ENCODE results near the gene CCDC24.

The CCDC24 gene

DNA sequence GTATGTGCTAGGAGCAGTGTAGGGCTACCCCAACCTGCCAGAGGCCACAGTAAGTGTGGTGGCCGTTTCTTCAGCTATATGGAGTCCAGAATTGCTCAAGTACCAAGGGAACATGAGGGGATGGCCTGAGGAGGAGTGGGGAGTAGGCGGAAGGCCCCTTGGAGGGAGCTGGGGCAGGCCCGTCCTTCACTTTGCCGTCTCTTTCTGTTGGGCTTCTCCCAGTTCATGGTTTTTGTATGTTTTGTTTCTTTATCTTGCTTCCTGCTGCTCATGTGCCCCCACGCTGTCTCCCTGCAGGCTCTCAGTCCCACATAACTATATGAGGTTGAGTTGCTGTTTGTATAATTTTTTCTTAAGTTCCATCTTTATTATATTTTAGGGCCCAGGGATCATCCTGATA is 27.5 kb upstream of the CCDC24 start:
- DNase-seq = no peak

DNA sequence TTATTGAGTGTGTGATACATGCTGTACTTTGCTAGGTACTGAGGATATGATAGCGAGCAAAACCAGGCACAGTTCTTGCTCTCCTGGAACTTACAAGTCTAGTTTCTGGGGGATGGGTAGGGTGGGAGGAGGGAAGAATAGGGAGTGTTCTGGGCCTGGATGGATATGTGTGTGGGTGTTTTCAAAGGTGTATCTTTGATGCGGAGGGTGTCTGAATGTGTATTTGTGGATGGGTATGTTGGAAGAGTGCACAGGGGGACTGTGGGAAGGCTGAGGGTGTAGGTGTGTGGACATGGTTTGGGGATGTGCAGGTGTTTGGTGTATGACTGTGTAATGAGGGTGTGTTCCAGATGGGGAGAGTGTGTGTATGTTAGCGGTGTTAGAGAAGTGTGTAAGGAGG is 26.1 kb upstream of the CCDC24 start:
- no peak for DNase-seq

DNA sequence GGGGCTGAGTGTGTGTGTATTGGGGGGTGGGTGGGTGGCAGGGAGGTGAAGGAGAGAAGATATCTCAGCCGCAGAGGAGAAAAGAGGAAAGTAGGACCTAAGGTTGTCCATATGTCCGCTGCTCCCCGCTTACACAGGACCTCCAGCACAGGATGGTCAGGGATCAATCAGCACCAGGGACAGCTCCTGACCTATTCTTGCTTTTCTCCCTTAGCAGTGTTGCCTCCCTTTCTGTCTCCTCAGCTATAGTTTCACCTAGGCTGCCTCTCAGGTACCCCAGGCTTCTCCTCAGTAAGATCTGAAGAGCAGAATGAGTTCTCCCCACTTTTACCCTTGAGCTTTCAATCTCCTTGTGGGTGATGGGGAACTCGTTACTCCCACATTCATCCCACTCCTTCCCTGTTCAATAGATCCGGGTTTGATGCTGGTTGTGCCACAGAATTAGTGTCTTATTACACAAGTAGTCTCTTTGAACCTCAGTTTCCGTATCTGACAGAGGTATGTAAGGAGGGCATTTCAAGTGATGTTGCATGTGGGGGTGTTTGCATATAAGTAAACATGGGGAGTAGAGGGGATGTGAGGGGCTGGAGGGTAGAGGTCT is 23.0 kb upstream of the CCDC24 start:
- no peak for DNase-seq

DNA sequence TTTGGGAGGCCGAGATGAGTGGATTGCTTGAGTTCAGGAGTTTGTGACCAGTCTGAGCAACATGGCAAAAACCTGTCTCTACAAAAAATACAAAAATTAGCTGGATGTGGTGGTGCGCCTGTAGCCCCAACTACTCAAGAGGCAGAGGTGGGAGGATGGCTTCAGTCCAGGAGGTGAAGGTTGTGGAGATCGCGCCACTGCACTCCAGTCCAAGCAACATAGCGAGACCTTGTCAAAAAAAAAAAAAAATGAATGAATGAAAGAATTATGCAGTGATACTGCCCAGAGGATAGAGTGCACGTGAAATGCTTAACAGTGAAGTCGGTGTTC is 22.0 kb upstream of the CCDC24 start:
- DNase-seq = no peak

DNA sequence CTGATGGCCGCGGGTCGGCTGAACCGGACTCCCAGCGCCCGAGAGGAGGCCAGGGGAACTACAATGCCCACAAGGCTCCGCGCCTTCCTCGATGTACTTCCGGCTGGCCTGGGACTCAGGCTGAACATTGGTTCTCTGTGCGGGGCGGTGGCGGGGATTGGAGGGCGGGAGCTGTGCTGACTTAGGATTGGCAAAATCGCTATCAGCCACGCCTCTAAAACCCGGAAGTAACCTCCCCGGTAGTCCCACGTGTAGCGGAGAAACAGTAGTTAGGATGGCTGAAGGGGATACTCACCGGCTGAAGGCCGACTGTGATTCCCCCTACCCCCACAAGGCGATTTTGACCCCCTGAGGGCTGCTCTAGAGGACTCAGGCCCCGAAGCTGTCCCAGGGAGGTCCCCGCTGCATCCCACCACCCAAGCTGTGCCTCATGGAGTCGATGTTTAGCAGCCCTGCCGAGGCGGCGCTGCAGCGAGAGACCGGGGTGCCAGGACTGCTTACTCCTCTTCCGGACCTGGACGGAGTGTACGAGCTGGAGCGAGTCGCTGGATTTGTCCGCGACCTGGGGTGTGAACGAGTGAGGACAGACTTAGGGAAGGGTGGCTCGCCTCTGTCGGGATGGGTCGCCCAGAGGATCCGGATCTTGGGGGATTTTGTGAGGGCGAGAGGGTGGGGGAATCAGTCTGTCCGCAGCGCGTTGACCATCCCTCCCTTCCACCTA is 21.5 kb upstream of the CCDC24 start, which contains the start of gene DPH2:
TSS of gene DPH2 (plus strand) at position 265 of the 721 bp plus-strand sequence. CDS start at position 431, 166 bp downstream.
- peak; percentile 77 to 91 (median 86) for DNase-seq

DNA sequence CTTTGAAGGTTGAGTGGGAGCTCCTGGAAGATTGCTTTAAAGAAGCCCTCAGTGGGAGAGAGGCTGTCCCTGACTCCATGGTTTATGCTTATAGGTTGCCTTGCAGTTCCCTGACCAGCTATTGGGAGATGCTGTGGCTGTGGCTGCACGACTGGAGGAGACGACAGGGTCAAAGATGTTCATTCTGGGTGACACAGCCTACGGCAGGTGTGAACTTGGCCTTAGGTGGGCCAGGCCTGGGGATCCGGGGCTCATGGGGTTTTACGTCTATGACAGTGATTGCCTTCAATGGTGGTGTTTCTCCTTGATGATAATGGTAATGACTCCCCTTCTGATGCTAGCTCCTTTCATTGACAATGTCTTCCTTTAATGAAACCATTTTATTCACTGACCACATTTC is 20.9 kb upstream of the CCDC24 start:
- DNase-seq = no peak

DNA sequence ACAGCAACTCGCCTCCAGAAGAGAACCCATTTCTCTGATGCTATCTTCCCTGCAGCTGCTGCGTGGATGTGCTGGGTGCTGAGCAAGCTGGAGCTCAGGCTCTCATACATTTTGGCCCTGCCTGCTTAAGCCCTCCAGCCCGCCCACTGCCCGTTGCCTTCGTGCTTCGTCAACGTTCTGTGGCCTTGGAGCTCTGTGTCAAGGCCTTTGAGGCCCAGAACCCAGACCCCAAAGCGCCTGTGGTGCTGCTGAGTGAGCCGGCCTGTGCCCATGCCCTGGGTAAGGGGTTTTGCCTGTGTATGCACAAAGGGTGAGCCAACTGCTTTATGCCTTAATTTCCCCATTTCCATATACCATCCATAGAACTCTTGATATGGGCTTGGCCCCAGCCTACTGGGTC is 20.5 kb upstream of the CCDC24 start:
- no peak for DNase-seq

DNA sequence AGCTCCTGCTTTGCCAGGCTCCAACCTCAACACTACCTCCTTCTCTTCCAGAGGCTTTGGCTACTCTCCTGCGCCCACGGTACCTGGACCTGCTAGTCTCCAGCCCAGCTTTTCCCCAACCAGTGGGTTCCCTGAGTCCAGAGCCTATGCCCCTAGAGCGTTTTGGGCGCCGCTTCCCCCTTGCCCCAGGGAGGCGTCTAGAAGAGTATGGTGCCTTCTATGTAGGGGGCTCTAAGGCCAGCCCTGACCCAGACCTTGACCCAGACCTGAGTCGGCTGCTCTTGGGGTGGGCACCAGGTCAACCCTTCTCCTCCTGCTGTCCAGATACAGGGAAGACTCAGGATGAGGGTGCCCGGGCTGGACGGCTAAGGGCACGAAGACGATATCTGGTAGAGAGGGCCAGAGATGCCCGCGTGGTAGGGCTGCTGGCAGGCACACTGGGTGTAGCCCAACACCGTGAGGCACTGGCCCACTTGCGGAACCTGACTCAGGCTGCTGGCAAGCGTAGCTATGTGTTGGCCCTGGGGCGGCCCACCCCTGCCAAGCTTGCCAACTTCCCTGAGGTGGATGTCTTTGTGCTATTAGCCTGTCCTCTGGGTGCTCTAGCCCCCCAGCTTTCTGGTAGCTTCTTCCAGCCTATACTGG is 19.9 kb upstream of the CCDC24 start:
- DNase-seq = no peak

DNA sequence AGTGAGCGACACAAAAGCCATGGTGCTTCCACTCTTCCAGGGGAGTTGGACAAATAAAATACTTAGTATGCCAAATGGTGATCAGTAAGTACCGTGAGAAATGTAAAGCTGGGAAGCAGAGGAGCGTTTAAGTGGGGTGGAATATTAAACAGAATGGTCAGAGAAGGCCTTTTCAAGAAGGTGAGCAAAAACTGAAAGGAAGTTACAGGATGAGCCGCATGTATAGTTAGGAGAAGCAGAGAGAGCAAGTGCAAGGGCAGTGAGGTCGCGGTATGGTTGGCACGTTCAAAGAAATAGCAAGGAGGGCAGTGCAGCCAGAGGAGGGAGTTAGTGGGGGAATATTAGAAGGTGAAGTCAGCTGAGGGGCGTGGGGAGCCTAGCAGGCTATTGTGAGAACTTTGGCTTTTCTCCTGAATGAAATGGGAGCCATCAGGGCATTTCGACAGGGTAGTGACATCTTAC is 17.4 kb upstream of the CCDC24 start:
- no peak for DNase-seq

DNA sequence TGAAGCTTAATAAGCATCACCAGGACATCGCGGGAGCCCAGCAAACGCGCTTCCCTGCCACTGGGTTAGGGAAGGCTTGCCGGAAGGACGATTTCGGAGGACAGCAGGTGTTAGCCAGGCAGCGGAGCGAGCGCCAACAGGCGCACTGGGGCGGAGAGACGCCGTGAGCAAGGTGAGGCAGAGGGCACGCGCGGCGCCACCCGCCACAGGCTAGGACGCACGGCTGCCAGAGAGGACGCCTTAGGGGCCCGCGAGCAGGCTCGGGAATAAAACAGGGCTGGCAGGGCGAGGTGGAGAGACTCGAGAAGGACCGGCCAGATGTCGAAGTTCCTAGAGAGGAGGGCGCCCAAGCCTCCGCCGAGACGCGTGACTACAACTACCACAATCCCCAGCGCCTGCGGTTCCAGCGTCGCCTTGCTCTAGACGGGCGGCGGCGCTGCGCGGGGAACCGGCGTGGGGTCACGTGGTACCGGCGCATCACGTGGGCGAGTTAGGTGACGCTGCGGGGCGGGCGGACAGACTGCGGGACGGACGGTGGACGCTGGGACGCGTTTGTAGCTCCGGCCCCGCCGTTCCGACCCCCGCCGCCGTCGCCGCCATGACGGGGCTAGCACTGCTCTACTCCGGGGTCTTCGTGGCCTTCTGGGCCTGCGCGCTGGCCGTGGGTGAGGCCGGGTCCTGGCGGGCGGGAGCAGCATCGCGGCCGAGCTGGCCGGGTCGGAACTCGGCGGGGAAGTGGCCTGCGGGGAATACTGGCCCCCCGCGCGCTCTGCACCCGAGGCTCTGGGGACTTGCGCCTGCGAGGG is 16.8 kb upstream of the CCDC24 start, which contains the start of gene ATP6V0B:
TSS of gene ATP6V0B (plus strand) at position 518 of the 806 bp plus-strand sequence. CDS start at position 599, 81 bp downstream.
- peak; percentile 82 to 91 (median 87) for DNase-seq

DNA sequence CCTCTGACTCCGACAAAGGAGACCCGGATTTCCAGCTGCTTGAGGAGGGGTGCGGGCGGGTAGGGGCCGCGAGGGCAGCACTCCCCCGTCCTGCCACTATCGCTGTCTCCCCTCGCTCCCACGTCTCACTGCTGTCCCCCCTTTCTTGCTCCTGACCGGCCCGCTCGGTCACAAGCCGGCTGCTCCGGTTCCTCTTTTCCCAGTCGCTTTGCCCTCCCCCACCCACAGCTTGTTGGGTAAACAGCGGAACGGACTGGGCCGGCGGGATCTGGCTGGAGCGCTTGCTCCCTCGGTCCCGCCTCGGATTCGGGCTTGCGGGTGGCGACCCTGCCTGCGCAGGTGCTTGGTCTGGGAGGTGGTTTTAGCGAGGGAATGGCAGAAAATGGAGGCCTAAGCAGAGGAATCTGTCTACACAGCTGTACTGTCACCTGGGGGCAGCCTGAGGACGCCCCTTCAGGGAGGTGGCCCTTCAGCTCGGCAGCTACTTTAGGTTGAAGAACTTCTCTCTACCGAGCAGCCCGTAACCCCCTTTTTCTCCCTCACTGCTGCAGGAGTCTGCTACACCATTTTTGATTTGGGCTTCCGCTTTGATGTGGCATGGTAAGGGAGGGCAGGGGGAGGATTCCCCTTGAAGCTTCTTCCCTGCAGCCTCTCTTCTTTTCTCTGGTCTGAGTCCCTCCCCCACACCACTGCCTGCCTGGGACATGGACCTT is 16.0 kb upstream of the CCDC24 start:
- peak in 1 of 4 experiments; percentile 26 for DNase-seq

DNA sequence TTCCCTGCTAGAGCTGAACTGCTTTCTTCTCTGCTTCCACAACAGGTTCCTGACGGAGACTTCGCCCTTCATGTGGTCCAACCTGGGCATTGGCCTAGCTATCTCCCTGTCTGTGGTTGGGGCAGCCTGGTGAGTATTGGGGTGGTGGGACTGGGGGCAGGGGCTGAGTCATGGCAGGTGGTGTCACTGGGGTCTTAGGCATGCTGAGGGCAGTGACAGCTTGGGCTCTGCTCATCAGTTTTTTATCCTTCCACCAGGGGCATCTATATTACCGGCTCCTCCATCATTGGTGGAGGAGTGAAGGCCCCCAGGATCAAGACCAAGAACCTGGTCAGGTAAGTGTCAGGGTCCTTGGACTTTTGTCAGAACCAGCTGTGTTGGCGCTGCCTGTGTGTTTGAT is 15.4 kb upstream of the CCDC24 start:
- DNase-seq = no peak

DNA sequence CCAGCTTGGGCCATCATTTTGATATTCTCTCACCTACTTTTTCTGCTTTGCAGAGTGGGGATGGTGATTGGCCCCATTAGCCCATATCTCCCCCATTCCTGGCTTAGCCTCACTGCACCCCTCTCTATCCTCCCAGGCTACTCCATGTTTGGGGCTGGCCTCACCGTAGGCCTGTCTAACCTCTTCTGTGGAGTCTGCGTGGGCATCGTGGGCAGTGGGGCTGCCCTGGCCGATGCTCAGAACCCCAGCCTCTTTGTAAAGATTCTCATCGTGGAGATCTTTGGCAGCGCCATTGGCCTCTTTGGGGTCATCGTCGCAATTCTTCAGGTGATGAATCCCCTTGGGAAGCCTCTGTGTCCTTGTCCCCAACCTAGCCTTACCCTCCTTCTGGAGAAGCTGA is 14.5 kb upstream of the CCDC24 start:
- DNase-seq = no peak

DNA sequence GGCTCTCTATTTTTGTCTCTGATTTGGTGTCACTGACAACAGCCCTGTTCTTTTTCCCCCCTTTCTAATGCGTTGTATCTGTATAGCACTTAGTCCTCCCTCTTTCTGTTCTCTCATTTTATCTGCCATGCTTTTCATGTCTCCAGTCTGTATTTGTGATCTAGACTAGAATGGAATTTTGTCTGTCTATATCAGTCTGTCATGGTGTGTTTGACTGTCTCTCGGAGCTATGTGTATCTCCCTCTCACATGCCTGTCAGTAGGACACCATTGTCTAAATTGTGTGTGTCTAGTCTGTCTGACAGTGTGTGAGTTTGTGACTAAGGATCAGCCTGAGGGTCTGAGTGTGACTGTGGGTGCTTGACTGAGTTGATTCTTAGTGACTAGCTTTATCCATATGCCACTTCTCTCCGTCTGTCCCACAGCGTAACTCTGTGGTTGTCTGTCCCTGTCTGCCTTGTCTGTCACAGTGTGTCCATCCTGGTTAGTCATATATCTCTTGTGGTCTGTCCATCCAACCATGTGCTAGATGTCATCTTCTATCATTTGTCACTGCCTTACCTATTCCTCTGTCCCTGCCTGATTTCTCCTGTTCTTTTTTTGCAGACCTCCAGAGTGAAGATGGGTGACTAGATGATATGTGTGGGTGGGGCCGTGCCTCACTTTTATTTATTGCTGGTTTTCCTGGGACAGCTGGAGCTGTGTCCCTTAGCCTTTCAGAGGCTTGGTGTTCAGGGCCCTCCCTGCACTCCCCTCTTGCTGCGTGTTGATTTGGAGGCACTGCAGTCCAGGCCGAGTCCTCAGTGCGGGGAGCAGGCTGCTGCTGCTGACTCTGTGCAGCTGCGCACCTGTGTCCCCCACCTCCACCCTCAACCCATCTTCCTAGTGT is 13.8 kb upstream of the CCDC24 start:
- DNase-seq = no peak

DNA sequence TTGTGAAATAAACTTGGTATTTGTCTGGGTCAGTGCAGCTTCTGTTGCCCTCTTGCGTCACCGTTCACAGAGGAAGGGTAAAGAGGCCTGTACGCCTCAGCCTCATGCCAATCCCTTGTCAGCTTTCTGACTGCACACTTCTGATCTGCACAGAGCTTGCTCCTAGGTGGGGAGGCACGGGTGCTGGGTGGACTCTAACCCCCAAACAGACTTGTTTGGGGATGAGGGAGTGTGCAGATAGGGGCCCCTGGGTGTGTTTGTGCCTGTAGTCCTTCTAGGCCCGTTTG is 13.2 kb upstream of the CCDC24 start:
- no peak for DNase-seq

DNA sequence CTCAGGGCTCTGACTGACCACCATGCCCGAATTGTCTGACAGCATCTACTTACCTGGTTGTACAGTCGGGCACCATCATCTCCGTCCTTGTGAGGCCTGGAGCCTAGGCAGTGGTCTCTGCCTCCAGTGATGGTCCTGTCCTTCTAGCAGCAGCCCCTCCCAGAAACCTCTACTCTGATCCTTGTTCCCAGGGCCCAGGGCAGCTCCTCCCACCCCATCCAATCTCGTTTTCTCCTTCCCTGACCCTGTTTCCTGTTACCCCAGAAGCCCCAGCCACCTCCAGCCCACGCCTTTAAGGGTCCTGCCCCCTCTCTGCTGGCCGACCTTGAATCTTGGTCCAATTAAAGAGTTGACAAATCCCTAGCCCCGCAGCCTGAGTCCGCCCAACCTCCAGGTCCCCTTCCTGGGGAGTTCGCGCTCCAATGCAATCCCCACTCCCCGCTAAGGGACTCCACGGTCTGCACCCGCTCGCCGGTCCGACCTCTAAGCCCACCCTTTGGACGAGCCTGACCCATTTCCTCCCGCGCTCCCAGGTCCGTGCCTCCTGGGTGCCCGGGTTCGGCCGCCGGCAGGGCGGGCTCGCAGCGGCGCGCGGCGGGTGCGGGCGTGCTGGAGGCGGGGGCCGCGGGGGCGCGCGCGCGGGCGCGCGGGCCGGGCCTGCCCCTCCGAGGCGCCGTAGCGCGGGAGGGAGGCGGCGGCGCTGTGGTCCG is 12.7 kb upstream of the CCDC24 start, which contains the start of gene B4GALT2:
TSS of gene B4GALT2 (plus strand) at position 660 of the 710 bp plus-strand sequence. CDS start 1,951 bp downstream, outside the sequence.
- peak in 1 of 4 experiments; percentile 20 for DNase-seq

DNA sequence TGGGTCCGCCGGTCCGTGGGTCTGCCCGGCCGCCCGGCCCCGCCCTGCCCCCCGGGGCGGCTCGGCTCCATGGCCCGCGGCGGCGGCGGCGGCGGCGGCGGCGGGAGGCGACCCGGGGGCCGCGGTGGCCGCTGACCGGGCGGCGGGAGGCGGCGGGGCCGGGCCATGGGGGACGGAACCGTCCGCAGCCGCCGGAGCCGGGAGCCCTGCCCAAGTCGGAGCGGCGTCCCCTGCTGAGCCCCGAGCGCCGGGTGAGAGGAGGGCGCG is 12.2 kb upstream of the CCDC24 start:
- DNase-seq = no peak

DNA sequence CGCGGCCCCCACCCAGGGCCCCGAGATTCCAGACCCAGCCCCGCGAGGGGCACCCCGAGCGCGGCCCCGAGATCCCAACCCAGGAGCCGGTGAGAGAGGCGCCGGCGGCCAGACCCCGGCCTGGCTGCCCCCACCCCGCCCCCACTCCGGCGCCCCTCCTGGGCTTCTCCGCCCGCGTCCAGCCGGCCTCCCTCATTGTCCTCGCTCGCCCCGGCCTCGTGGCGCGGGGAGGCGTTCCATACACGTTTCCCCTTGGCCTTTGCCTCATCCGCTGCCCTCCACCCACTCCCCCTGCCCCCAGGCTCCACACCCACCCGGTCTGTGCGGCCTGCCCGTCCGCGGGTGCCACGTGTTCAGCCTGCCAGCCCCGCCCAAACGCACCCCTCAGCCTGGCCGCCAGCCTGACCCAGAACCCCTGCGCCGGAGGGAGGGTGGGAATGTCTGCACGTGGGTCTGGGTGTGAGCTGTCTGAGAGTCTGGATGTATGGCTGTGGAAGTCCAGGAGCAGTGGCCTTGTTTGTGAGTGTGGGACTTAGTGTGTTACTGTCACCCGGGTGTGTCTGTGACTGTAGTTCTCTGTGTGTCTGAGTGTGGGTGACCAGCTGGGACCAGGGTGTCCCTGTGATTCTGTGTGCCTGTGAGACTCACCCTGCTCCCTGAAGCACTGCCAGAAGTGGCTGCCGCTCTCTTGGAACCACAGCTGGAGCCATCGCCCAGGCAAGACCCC is 11.7 kb upstream of the CCDC24 start:
- DNase-seq = no peak

DNA sequence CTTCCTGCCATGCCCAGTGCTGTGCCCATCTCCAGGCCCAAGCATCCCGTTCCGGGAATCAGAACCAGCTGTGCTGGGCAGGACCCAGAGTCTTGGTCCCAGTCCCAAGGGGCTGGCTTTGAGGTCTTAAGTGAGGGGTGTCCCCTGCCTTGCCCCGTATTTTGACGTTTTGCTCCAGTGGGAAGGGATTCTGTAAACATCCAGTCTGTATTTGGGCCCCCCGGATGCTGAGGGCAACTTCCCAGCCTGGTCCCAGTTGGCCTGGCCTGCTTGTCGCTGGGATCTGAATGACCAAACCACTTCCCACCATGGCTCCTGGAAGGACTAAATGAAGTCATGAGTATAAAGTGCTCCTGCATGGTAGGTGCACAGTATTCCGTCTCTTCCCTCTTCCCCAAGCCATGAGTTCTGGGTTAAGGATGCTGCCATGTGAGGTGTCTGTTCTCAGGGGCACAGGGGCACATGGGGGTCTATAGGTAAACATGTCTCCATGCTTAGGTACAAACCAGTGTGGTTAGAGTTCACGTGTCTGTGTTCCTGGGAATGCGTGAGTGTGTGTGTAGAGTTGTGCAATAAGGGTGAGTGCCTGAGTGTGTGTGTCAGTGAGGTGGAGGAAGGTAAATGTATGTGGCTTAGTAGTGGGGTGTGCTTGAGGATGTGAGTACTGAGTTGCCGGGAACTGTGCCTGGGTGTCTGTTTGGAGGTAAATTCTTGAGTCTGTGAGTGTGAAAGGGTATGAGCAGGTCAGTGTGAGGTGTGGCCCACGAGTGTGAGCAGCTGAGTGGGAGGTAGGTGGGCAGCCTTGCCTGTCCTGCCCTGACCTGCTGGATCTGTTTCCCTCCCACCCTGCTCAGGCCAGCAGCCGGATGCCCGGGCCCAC is 10.9 kb upstream of the CCDC24 start:
- DNase-seq = no peak

DNA sequence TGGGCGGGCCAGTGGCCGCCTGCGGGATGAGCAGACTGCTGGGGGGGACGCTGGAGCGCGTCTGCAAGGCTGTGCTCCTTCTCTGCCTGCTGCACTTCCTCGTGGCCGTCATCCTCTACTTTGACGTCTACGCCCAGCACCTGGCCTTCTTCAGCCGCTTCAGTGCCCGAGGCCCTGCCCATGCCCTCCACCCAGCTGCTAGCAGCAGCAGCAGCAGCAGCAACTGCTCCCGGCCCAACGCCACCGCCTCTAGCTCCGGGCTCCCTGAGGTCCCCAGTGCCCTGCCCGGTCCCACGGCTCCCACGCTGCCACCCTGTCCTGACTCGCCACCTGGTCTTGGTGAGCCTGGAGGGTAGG is 10.3 kb upstream of the CCDC24 start:
- DNase-seq = no peak

All from activated naive CD4-positive, alpha-beta T cell (primary cell).